ENCODE data around the gene ZFPL1. TPM values are rescaled to one million over a fixed set of nuclear protein-coding genes. Genes with fewer than 3 reads are reported as not detected.

The ZFPL1 gene
- total RNA-seq, 1 donor from 2014 or later, result 33.9 TPM

DNA sequence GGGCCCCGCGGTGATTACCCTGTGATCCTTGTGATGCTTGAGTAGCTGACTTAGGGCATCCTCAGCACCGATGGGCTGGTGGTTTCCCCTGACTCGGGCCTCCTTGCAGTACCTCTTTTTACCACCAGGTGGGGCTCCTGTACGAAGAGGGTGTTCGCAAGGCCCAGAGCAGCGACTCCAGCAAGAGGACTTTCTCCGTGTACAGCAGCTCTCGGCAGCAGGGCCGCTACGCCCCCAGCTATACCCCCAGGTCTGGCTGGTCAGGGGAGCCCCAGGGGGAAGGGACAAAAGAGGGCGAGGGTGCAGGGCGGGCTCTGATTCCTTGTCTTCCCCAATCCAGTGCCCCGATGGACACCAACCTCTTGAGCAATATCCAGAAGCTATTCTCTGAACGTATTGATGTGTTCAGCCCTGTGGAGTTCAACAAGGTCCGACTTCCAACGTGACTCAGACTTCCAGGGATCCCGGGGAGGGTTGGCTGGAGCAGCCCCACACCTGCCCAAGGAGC lies 26.4 kb downstream of the ZFPL1 start:
- Mint-ChIP-seq H3K27ac (ENCODE audit: unreplicated experiment) (peak overlapping the region; percentile 17), H3K9me3 (ENCODE audit: unreplicated experiment) (peaks cover 13% of the 10 kb centered on the region), H3K27me3 (ENCODE audit: unreplicated experiment) (peaks cover 21% of the 10 kb centered on the region), H3K4me3 (ENCODE audit: unreplicated experiment) (peak overlapping the region; percentile 15), H3K36me3 (ENCODE audit: unreplicated experiment) (no peaks in the 10 kb centered on the region), H3K4me1 (ENCODE audit: low read depth, unreplicated experiment) (peaks cover 10% of the 10 kb centered on the region)
- DNase-seq, result peak; percentile 98
- TF ChIP-seq, protein P1, sequence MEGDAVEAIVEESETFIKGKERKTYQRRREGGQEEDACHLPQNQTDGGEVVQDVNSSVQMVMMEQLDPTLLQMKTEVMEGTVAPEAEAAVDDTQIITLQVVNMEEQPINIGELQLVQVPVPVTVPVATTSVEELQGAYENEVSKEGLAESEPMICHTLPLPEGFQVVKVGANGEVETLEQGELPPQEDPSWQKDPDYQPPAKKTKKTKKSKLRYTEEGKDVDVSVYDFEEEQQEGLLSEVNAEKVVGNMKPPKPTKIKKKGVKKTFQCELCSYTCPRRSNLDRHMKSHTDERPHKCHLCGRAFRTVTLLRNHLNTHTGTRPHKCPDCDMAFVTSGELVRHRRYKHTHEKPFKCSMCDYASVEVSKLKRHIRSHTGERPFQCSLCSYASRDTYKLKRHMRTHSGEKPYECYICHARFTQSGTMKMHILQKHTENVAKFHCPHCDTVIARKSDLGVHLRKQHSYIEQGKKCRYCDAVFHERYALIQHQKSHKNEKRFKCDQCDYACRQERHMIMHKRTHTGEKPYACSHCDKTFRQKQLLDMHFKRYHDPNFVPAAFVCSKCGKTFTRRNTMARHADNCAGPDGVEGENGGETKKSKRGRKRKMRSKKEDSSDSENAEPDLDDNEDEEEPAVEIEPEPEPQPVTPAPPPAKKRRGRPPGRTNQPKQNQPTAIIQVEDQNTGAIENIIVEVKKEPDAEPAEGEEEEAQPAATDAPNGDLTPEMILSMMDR (IDR thresholded peaks at IDR 0.05; ENCODE audit: partially characterized antibody, unreplicated experiment), result peak; percentile 100

DNA sequence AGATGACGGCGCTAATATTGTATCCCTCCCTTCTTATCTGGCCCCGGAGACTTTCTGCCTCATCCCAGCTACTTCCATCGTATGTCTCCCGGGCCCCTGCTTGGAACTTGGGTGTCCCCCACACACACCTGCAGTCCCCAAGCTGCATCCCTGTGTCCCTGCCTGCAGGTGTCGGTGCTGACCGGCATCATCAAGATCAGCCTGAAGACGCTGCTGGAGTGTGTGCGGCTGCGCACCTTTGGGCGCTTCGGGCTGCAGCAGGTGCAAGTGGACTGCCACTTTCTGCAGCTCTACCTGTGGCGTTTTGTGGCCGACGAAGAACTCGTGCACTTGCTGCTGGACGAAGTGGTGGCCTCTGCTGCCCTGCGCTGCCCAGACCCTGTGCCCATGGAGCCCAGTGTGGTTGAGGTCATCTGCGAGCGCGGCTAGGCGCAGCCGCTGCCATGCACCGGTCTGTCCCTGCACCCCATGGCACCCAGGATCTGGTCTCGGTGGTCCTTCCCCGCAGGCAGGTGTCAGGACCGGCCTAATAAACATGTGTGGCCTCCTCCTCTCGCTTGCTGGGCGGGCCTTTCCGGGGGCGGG lies 27.2 kb downstream of the ZFPL1 start:
- peak overlapping the region; percentile 43 for H3K27ac Mint-ChIP-seq (ENCODE audit: unreplicated experiment)
- TF ChIP-seq, protein P1 (IDR thresholded peaks at IDR 0.05; ENCODE audit: partially characterized antibody, unreplicated experiment), result no peak
- no peaks in the 10 kb centered on the region for H3K36me3 Mint-ChIP-seq (ENCODE audit: unreplicated experiment)
- peaks cover 18% of the 10 kb centered on the region for H3K27me3 Mint-ChIP-seq (ENCODE audit: unreplicated experiment)
- H3K9me3 Mint-ChIP-seq (ENCODE audit: unreplicated experiment), result peaks cover 15% of the 10 kb centered on the region
- H3K4me1 Mint-ChIP-seq (ENCODE audit: low read depth, unreplicated experiment), result peaks cover 10% of the 10 kb centered on the region
- peak overlapping the region; percentile 95 for H3K4me3 Mint-ChIP-seq (ENCODE audit: unreplicated experiment)
- no peak for DNase-seq

DNA sequence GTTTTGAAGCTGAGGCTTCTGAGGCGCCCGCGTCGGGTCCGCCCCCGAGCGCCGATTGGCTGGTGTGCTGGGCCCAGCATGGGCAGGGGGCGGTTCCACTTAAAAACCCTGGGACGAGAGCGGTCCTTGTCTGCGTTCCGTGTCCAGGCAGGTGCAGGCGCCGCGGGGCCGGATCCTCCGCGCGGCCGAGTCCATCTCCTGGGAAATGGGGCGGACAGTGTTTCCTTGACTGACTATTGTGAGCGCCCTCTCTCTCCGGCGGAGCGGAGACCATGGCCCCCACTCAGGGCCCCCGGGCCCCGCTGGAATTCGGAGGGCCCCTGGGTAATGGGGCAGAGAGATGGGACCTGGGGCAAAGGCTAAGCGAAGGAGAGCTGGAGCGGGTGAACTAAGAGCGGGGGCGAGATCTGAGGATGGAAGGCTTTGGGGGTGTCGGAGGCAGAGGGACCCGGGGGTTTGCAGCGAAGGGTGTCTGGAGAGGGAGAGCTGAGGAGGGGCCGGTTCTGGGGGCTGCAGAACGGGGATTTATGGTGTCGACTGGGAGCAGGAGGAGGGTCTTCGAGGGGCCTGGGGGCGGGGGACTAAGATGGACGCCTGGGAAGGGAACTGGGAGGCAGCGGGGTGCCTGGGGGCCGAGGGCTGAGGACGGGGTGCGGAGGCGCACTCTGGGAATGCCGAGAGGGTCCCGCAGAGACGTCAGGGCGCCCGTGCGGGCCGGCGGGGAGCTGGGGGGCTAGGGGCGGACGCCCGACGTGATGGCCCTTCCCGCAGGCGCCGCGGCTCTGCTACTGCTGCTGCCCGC lies 27.9 kb downstream of the ZFPL1 start, which contains the start of gene TM7SF2:
Gene TM7SF2, plus strand, starts transcription at position 129 of the 802 bp plus-strand sequence. Its CDS starts 144 bp downstream, at position 273.
- peaks cover 16% of the 10 kb centered on the region for H3K27me3 Mint-ChIP-seq (ENCODE audit: unreplicated experiment)
- peak within 1 kb of the TSS; percentile 95 for H3K4me3 Mint-ChIP-seq (ENCODE audit: unreplicated experiment)
- H3K36me3 Mint-ChIP-seq (ENCODE audit: unreplicated experiment), result no peaks in the 10 kb centered on the region
- H3K4me1 Mint-ChIP-seq (ENCODE audit: low read depth, unreplicated experiment), result peaks cover 10% of the 10 kb centered on the region
- H3K27ac Mint-ChIP-seq (ENCODE audit: unreplicated experiment), result peak within 1 kb of the TSS; percentile 93
- H3K9me3 Mint-ChIP-seq (ENCODE audit: unreplicated experiment), result peaks cover 13% of the 10 kb centered on the region
- peak; percentile 97 for DNase-seq
- TF ChIP-seq, protein P1 (IDR thresholded peaks at IDR 0.05; ENCODE audit: partially characterized antibody, unreplicated experiment), result no peak

DNA sequence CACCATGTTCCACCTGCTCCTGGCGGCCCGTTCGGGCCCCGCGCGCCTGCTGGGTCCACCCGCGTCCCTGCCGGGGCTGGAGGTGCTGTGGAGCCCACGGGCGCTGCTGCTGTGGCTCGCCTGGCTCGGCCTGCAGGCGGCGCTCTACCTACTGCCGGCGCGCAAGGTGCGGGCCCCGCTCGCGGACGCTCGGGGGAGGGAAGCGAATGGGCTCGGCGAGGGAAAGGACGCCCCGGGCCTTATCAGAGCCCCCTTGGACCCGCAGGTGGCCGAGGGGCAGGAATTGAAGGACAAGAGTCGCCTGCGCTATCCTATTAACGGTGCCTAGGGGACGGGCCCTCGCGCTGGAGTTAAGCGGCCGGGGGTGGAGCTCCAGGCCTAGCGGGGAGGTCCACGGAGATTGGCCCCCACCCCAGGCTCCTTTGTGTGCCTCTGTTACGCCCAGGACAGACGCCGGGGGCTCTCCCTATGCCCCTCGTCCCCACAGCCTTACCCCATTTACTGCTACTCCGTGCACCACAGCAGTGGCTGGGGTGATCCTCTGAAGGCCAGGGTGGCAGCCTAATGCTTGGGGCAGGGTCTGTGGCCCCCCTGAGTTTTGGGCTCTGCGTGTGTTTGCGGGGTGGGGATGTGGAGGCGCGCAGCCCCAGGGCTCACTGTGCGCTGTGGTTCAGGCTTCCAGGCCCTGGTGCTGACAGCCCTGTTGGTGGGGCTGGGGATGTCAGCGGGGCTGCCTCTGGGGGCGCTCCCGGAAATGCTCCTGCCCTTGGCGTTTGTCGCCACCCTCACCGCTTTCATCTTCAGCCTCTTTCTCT lies 28.7 kb downstream of the ZFPL1 start:
- Mint-ChIP-seq H3K4me3 (ENCODE audit: unreplicated experiment) (peak overlapping the region; percentile 94), H3K27me3 (ENCODE audit: unreplicated experiment) (peaks cover 20% of the 10 kb centered on the region), H3K36me3 (ENCODE audit: unreplicated experiment) (no peaks in the 10 kb centered on the region), H3K9me3 (ENCODE audit: unreplicated experiment) (peaks cover 16% of the 10 kb centered on the region), H3K4me1 (ENCODE audit: low read depth, unreplicated experiment) (peaks cover 10% of the 10 kb centered on the region), H3K27ac (ENCODE audit: unreplicated experiment) (peak overlapping the region; percentile 92)
- peak; percentile 80 for DNase-seq
- TF ChIP-seq, protein P1 (IDR thresholded peaks at IDR 0.05; ENCODE audit: partially characterized antibody, unreplicated experiment), result peak; percentile 90

Data from glutamatergic neuron (in vitro differentiated cells).